Measurements from ENCODE around the gene COPE. TPM values are rescaled to one million over a fixed set of nuclear protein-coding genes. Genes with fewer than 3 reads are reported as not detected.

The COPE gene
- total RNA-seq, 4 donors from 2014 or later, result 170 to 245 (median 224) TPM

GRCh38 chr19:18865106-18865972, 53.8 kb downstream of the COPE start:
- Histone ChIP-seq H3K36me3 (peaks cover 61 to 85% (median 70%) of the 10 kb centered on the region in 3 donors), H3K27ac (no peak overlapping the region), H3K4me3 (no peak overlapping the region), H3K9me3 (no peaks in the 10 kb centered on the region), H3K27me3 (peaks cover 0 to 21% (median 3%) of the 10 kb centered on the region in 4 donors), H3K4me1 (peaks cover 0 to 41% (median 22%) of the 10 kb centered on the region in 3 donors)
- intact Hi-C loops (cut with DNase I), result no loop called here
- TF ChIP-seq CTCF (IDR thresholded peaks at IDR 0.05), result no peak
- no peak for TF ChIP-seq POLR2A (IDR thresholded peaks at IDR 0.05)
- 67% methylated on average over 2 of the region's 27 CpGs; no CpG with 5 or more reads in 1 of the 2 donors for WGBS, 2 donors
- no peak for DNase-seq

- H3K27ac ChIP-seq, result no peak overlapping the region
- peaks cover 0 to 7% (median 0%) of the 10 kb centered on the region in 4 donors for H3K27me3 ChIP-seq
- intact Hi-C loops (cut with DNase I), result no loop called here
- no peak for TF ChIP-seq POLR2A (IDR thresholded peaks at IDR 0.05)
- no peak for TF ChIP-seq CTCF (IDR thresholded peaks at IDR 0.05)
- DNase-seq, result no peak
- no peak overlapping the region for H3K4me3 ChIP-seq
- 71 to 76% methylated on average over 10 to 14 of the region's 16 CpGs for WGBS, 2 donors
- no peaks in the 10 kb centered on the region for H3K9me3 ChIP-seq
- peaks cover 0 to 31% (median 7%) of the 10 kb centered on the region in 3 donors for H3K4me1 ChIP-seq
- peaks cover 71 to 99% (median 84%) of the 10 kb centered on the region in 3 donors for H3K36me3 ChIP-seq
Measured at GRCh38 chr19:18863843-18864362, 55.3 kb downstream of the COPE start.

- WGBS, 2 donors, result 93 to 95% methylated on average over 8 to 11 of the region's 33 CpGs
- DNase-seq, result no peak
- H3K27ac ChIP-seq, result no peak overlapping the region
- intact Hi-C loops (cut with DNase I), result no loop called here
- H3K9me3 ChIP-seq, result no peaks in the 10 kb centered on the region
- H3K27me3 ChIP-seq, result peaks cover 0 to under 1% (median 0%) of the 10 kb centered on the region in 4 donors
- TF ChIP-seq CTCF (IDR thresholded peaks at IDR 0.05) (no peak), POLR2A (IDR thresholded peaks at IDR 0.05) (no peak)
- H3K36me3 ChIP-seq, result peaks cover 76 to 100% (median 89%) of the 10 kb centered on the region in 3 donors
- H3K4me3 ChIP-seq, result no peak overlapping the region
- peaks cover 0 to 25% (median under 1%) of the 10 kb centered on the region in 3 donors for H3K4me1 ChIP-seq
Measured at GRCh38 chr19:18862976-18863842, 56.0 kb downstream of the COPE start.

DNA sequence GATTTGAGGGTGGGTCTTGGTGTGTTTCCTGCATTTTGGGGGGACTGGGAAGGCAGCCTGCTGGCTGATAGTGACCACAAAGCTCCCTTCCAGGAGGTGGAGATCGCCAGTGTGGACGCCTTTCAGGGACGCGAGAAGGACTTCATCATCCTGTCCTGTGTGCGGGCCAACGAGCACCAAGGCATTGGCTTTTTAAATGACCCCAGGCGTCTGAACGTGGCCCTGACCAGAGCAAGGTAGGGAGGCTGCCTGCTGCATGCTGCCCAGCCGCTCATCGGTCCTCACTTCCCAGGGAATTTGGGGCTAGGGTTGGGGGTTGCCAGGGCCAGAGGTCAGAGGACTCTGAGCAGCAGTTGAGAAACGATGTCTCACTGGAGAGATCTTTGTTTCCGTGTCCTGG, 57.3 kb downstream of the COPE start:
- Histone ChIP-seq H3K4me1 (peaks cover 0 to 20% (median 0%) of the 10 kb centered on the region in 3 donors), H3K36me3 (peaks cover 85 to 100% (median 85%) of the 10 kb centered on the region in 3 donors), H3K27me3 (no peaks in the 10 kb centered on the region), H3K27ac (no peak overlapping the region), H3K9me3 (no peaks in the 10 kb centered on the region), H3K4me3 (no peak overlapping the region)
- 90 to 93% methylated on average over 7 of the region's 12 CpGs for WGBS, 2 donors
- TF ChIP-seq POLR2A (IDR thresholded peaks at IDR 0.05), result no peak
- no peak for TF ChIP-seq CTCF (IDR thresholded peaks at IDR 0.05)
- DNase-seq, result no peak
- intact Hi-C loops (cut with DNase I), result no loop called here
